IMR-90 (cell line): ENCODE results near the gene PRKCB. TPM values are rescaled to one million over a fixed set of nuclear protein-coding genes. Genes with fewer than 3 reads are reported as not detected.

Experiments used
- ATAC-seq: fragments of 200-7000 bp; cut with Tn5 transposase; 2 replicates; pipeline ENCODE4 v1.9.1; 2020; ENCODE audit warnings: low read depth, mild to moderate bottlenecking, moderate library complexity
- BruUV-seq: library from RNA; stranded (reverse); fragments of 400-500 nt; replicated peaks from 2 replicates; lab custom pipeline; 2021; lab: Mats Ljungman, UMichigan
- CTCF ChIA-PET: fragments of 300-600 bp; formaldehyde crosslinking; extraction: SDS; loops from one replicate; lab custom pipeline; 2021; ENCODE audit warnings: antibody characterized with exemption; lab: Yijun Ruan, JAX
- POLR2A ChIA-PET: fragments of 300-600 bp; sonication (Branson Sonifier 250); formaldehyde crosslinking; loops from one replicate; lab custom pipeline; 2022; ENCODE audit warnings: antibody characterized with exemption; ENCODE audit not compliant: unreplicated experiment; lab: Charles Lee
- DNase-seq: peaks from one replicate; pipeline ENCODE4 v3.0.0; 2013
- H2AFZ ChIP-seq: replicated peaks from 2 replicates; pipeline ENCODE3; 2013; ENCODE audit warnings: low read length, mild to moderate bottlenecking; ENCODE audit not compliant: poor library complexity
- H2AK5ac ChIP-seq: 2 replicates; pipeline ENCODE4 v1.6.1; 2013; ENCODE audit warnings: low read depth, low read length, inconsistent platforms
- H2AK9ac ChIP-seq: replicated peaks from 2 replicates; pipeline ENCODE3; 2013; ENCODE audit warnings: mild to moderate bottlenecking, low read depth, low read length, moderate library complexity; ENCODE audit not compliant: poor library complexity
- H2BK120ac ChIP-seq: 2 replicates; pipeline ENCODE4 v1.6.1; 2013; ENCODE audit warnings: low read depth, low read length, inconsistent platforms
- H2BK15ac ChIP-seq: 3 replicates; pipeline ENCODE4 v1.6.1; 2013; ENCODE audit warnings: low read depth, low read length, inconsistent platforms
- H2BK20ac ChIP-seq: 2 replicates; pipeline ENCODE4 v1.6.1; 2013; ENCODE audit warnings: low read depth, mild to moderate bottlenecking, inconsistent platforms, low read length, moderate library complexity
- H2BK5ac ChIP-seq: 2 replicates; pipeline ENCODE4 v1.6.1; 2013; ENCODE audit warnings: mild to moderate bottlenecking, low read depth, low read length, inconsistent platforms; ENCODE audit not compliant: poor library complexity, severe bottlenecking
- H3K14ac ChIP-seq: replicated peaks from 2 replicates; pipeline ENCODE4 v1.6.1; 2013; ENCODE audit warnings: low read depth, low read length, inconsistent platforms
- H3K18ac ChIP-seq: 2 replicates; pipeline ENCODE4 v1.6.1; 2013; ENCODE audit warnings: low read depth, low read length, control low read depth
- H3K23ac ChIP-seq: 2 replicates; pipeline ENCODE4 v1.6.1; 2013; ENCODE audit warnings: low read depth, low read length, inconsistent platforms
- H3K27ac ChIP-seq: 2 replicates; pipeline ENCODE4 v1.5.1; 2013; ENCODE audit warnings: mild to moderate bottlenecking, control low read depth, low read length; ENCODE audit not compliant: insufficient read depth
- H3K27me3 ChIP-seq: 2 replicates; pipeline ENCODE4 v1.6.1; 2013; ENCODE audit warnings: low read length; ENCODE audit not compliant: control insufficient read depth, insufficient read depth
- H3K36me3 ChIP-seq: 2 replicates; pipeline ENCODE4 v1.6.1; 2013; ENCODE audit warnings: low read length, mixed read lengths; ENCODE audit not compliant: control insufficient read depth, insufficient read depth
- H3K4ac ChIP-seq: 2 replicates; pipeline ENCODE4 v1.6.1; 2013; ENCODE audit warnings: low read depth, low read length, inconsistent platforms
- H3K4me1 ChIP-seq: 2 replicates; pipeline ENCODE4 v1.6.1; 2013; ENCODE audit warnings: low read length, mixed read lengths; ENCODE audit not compliant: control insufficient read depth, insufficient read depth
- H3K4me2 ChIP-seq: 2 replicates; pipeline ENCODE4 v1.6.1; 2013; ENCODE audit warnings: low read depth, mild to moderate bottlenecking, control low read depth, low read length, moderate library complexity
- H3K4me3 ChIP-seq: 2 replicates; pipeline ENCODE4 v1.5.1; 2013; ENCODE audit warnings: low read depth, mild to moderate bottlenecking, control low read depth, low read length, moderate library complexity; ENCODE audit not compliant: insufficient read depth
- H3K56ac ChIP-seq: 2 replicates; pipeline ENCODE4 v1.6.1; 2013; ENCODE audit warnings: low read length, inconsistent platforms; ENCODE audit not compliant: insufficient read depth; ENCODE audit errors: extremely low read depth
- H3K79me1 ChIP-seq, 2 experiments: 2 replicates each; pipeline ENCODE4 v1.6.1; 2013; ENCODE audit warnings: low read length in 2 of 2, inconsistent platforms in 1 of 2, low read depth in 1 of 2
- H3K9ac ChIP-seq: 2 replicates; pipeline ENCODE4 v1.6.1; 2013; ENCODE audit warnings: low read depth, low read length, control low read depth
- H3K9me1 ChIP-seq: 2 replicates; pipeline ENCODE4 v1.6.1; 2013; ENCODE audit warnings: low read length, inconsistent platforms; ENCODE audit not compliant: insufficient read depth
- H3K9me3 ChIP-seq: 2 replicates; pipeline ENCODE4 v1.6.1; 2013; ENCODE audit warnings: low read length; ENCODE audit not compliant: control insufficient read depth, insufficient read depth
- H4K20me1 ChIP-seq: 2 replicates; pipeline ENCODE4 v1.6.1; 2013; ENCODE audit warnings: low read length, inconsistent platforms; ENCODE audit not compliant: insufficient read depth
- H4K5ac ChIP-seq: 2 replicates; pipeline ENCODE4 v1.6.1; 2013; ENCODE audit warnings: mild to moderate bottlenecking, low read depth, low read length, control low read depth
- H4K8ac ChIP-seq, 2 experiments: 2 replicates each; pipeline ENCODE4 v1.6.1; 2013; ENCODE audit warnings: low read depth in 2 of 2, low read length in 2 of 2, control low read depth in 1 of 2, inconsistent platforms in 1 of 2
- H4K91ac ChIP-seq: 2 replicates; pipeline ENCODE4 v1.6.1; 2013; ENCODE audit warnings: low read depth, low read length, inconsistent platforms; ENCODE audit not compliant: insufficient read depth
- BHLHE40 ChIP-seq: fragments of 150-350 bp; IDR thresholded peaks from 2 replicates; pipeline ENCODE4 v1.6.1; 2016; ENCODE audit warnings: mild to moderate bottlenecking, low read depth, low read length
- CEBPB ChIP-seq: IDR thresholded peaks from 2 replicates; pipeline ENCODE4 v1.6.1; 2012; ENCODE audit warnings: low read depth, low read length, improper control_type of control experiment
- CHD1 ChIP-seq: IDR thresholded peaks from 2 replicates; pipeline ENCODE4 v1.6.1; 2012; ENCODE audit warnings: low read depth, low read length, improper control_type of control experiment
- FOS ChIP-seq: fragments of 150-350 bp; IDR thresholded peaks from 2 replicates; pipeline ENCODE4 v1.6.1; 2016; ENCODE audit warnings: low read depth, low read length
- MAZ ChIP-seq: IDR thresholded peaks from 2 replicates; pipeline ENCODE4 v1.6.1; 2012; ENCODE audit warnings: low read depth, mild to moderate bottlenecking, low read length, improper control_type of control experiment, moderate library complexity, borderline replicate concordance
- MXI1 ChIP-seq: IDR thresholded peaks from 2 replicates; pipeline ENCODE4 v1.6.1; 2012; ENCODE audit warnings: low read depth, mild to moderate bottlenecking, low read length, moderate library complexity, borderline replicate concordance
- NFE2L2 ChIP-seq: fragments of 150-350 bp; IDR thresholded peaks from 2 replicates; pipeline ENCODE4 v1.6.1; 2016; ENCODE audit warnings: low read depth, mild to moderate bottlenecking, low read length
- POLR2A ChIP-seq: IDR thresholded peaks from 2 replicates; pipeline ENCODE4 v1.6.1; 2012; ENCODE audit warnings: mild to moderate bottlenecking, low read depth, low read length
- RAD21 ChIP-seq: IDR thresholded peaks from 2 replicates; pipeline ENCODE4 v1.6.1; 2012; ENCODE audit warnings: low read length, improper control_type of control experiment
- RCOR1 ChIP-seq: IDR thresholded peaks from 2 replicates; pipeline ENCODE4 v1.6.1; 2012; ENCODE audit warnings: mild to moderate bottlenecking, low read length, improper control_type of control experiment; ENCODE audit not compliant: insufficient replicate concordance
- RFX5 ChIP-seq: IDR thresholded peaks from 2 replicates; pipeline ENCODE4 v1.8.0; 2012; ENCODE audit warnings: low read depth, mild to moderate bottlenecking, low read length, moderate library complexity
- SMC3 ChIP-seq: fragments of 150-350 bp; IDR thresholded peaks from 2 replicates; pipeline ENCODE4 v1.6.1; 2016; ENCODE audit warnings: low read depth, mild to moderate bottlenecking, antibody characterized with exemption, low read length, moderate library complexity
- WGBS, 2 experiments: methylation state at CpG; one replicate each; pipeline versions ENCODE4 v1.1.5 to v1.1.7; 2013; ENCODE audit warnings: missing lambda C conversion rate in 2 of 2; ENCODE audit not compliant: insufficient read length in 1 of 2; ENCODE audit errors: extremely low coverage in 2 of 2; 5-methylcytosine and 5-hydroxymethylcytosine counted together
- dilution Hi-C: fragments of 300-500 bp; cut with HindIII; formaldehyde crosslinking; loops from one replicate; pipeline ENCODE4 v1.14.3; 2018; ENCODE audit warnings: low sequenced_read_pairs; ENCODE audit not compliant: unreplicated experiment
- in situ Hi-C: fragments of 300-500 bp; cut with MboI; formaldehyde crosslinking; loops from 3 replicates; pipeline ENCODE4 v1.14.3; 2019; ENCODE audit warnings: low sequenced_read_pairs, inconsistent platforms, mixed read lengths
- intact Hi-C: fragments of 100-400 bp; cut with micrococcal nuclease; formaldehyde crosslinking; loops from 2 replicates; pipeline ENCODE4 v1.10.0; 2022
- polyA plus RNA-seq, 3 experiments: library from polyadenylated mRNA; depleted of rRNA; stranded (reverse); fragments of >200 nt; gene quantifications; 2 replicates each; pipeline ENCODE4 v1.2.3, GENCODE V29; 2012; ENCODE audit warnings: low replicate concordance in 1 of 3
- total RNA-seq: library from RNA; depleted of rRNA; stranded (reverse); fragments of >200 nt; gene quantifications from 2 replicates; pipeline ENCODE4 v1.2.3, GENCODE V29; 2012
- TF ChIP-seq, protein P1 (sequence below): conservative IDR thresholded peaks from 2 replicates; pipeline ENCODE4 v1.5.1; 2012; ENCODE audit warnings: mild to moderate bottlenecking, low read depth, low read length, improper control_type of control experiment
- TF ChIP-seq, protein P2 (sequence below): fragments of 150-350 bp; IDR thresholded peaks from 2 replicates; pipeline ENCODE4 v1.6.1; 2017; ENCODE audit warnings: mild to moderate bottlenecking, antibody characterized with exemption, low read length, low read depth
- TF ChIP-seq, protein P3 (sequence below): fragments of 150-350 bp; IDR thresholded peaks from 2 replicates; pipeline ENCODE4 v1.6.1; 2016; ENCODE audit warnings: low read depth, mild to moderate bottlenecking, low read length, moderate library complexity, borderline replicate concordance

PRKCB gene
- total and polyA plus RNA-seq, 2 of the 4 experiments (the other 2 are of a cell fraction) = under 0.01 TPM; not detected in 1

DNA sequence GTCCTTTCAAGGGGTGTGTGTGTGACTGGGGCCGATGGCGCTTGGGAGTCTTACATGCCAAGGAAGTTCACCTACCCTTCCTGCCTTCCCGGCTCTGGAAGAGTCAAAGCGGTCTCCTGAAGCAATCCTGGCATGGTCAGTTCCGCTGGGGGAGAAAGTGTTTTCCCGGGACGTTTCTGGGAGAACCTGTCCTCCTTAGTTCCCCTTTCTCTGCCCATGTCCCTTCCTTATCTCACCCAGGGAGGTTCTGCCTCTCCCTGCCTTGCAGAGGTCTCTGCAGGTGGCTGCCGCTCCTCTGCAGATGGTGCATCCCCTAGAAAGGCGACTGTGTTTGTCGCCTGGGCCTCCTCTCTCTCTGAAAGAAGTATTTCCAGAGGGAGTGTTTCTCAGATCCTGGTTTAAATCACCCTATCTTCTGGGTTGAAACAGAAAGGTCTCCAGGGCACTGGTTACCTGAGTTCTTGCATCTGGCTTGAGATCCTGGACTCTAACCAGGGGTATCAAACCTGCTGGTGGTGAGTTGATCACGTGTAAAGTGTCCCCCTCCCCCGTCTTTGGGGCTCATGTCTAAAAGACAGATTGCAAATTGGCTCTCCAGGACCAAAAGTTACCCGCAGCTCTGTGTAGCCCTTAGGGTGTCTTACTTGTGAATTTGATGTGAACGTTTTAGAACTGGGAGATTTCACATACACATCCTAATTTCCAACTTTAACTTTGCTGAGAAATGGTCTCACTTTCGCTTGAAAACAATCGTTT, 1.9 kb downstream of the PRKCB start:
- no peak overlapping the region for H2BK15ac ChIP-seq
- no peak overlapping the region for H4K8ac ChIP-seq
- H3K4me1 ChIP-seq = no peaks in the 10 kb centered on the region
- no peak overlapping the region for H3K56ac ChIP-seq
- no TSS peak for BruUV-seq
- no CpG with 5 or more reads among the region's 16 CpGs for WGBS, 2 experiments
- no peak overlapping the region for H2BK5ac ChIP-seq
- no peak overlapping the region for H2AK5ac ChIP-seq
- no peak overlapping the region for H2BK120ac ChIP-seq
- H3K27ac ChIP-seq = no peak overlapping the region
- H3K9me1 ChIP-seq = no peaks in the 10 kb centered on the region
- no peak overlapping the region for H2BK20ac ChIP-seq
- H3K9ac ChIP-seq = no peak overlapping the region
- in situ Hi-C loops = no loop called here
- H3K27me3 ChIP-seq = peaks cover 19% of the 10 kb centered on the region
- dilution Hi-C loops = no loop called here
- no peak overlapping the region for H2AFZ ChIP-seq
- H3K18ac ChIP-seq = no peak overlapping the region
- DNase-seq = no peak
- H3K79me1 ChIP-seq = no peaks in the 10 kb centered on the region
- H3K23ac ChIP-seq = no peak overlapping the region
- ChIA-PET CTCF (interaction anchor here (0.5 kb wide), 1 partner anchor 415 kb away, joined by 3 read pairs; no protein-coding TSS in a partner anchor), POLR2A (no interaction called here)
- no peaks in the 10 kb centered on the region for H3K9me3 ChIP-seq
- H3K4me3 ChIP-seq = no peak overlapping the region
- no peak overlapping the region for H3K14ac ChIP-seq
- H3K36me3 ChIP-seq = no peaks in the 10 kb centered on the region
- intact Hi-C loops = loop anchor here (5.0 kb wide), 1 partner anchor 70 kb away; no protein-coding TSS in a partner anchor
- H3K4ac ChIP-seq = no peak overlapping the region
- H4K20me1 ChIP-seq = no peaks in the 10 kb centered on the region
- no peak overlapping the region for H2AK9ac ChIP-seq
- no peak overlapping the region for H4K5ac ChIP-seq
- ATAC-seq = no peak
- H4K91ac ChIP-seq = no peak overlapping the region
- H3K4me2 ChIP-seq = no peak overlapping the region
- TF ChIP-seq NFE2L2 = no peak
- TF ChIP-seq, protein P1, sequence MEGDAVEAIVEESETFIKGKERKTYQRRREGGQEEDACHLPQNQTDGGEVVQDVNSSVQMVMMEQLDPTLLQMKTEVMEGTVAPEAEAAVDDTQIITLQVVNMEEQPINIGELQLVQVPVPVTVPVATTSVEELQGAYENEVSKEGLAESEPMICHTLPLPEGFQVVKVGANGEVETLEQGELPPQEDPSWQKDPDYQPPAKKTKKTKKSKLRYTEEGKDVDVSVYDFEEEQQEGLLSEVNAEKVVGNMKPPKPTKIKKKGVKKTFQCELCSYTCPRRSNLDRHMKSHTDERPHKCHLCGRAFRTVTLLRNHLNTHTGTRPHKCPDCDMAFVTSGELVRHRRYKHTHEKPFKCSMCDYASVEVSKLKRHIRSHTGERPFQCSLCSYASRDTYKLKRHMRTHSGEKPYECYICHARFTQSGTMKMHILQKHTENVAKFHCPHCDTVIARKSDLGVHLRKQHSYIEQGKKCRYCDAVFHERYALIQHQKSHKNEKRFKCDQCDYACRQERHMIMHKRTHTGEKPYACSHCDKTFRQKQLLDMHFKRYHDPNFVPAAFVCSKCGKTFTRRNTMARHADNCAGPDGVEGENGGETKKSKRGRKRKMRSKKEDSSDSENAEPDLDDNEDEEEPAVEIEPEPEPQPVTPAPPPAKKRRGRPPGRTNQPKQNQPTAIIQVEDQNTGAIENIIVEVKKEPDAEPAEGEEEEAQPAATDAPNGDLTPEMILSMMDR = no peak
- no peak for TF ChIP-seq RAD21
- no peak for TF ChIP-seq POLR2A
- no peak for TF ChIP-seq MAZ
- TF ChIP-seq, protein P2, sequence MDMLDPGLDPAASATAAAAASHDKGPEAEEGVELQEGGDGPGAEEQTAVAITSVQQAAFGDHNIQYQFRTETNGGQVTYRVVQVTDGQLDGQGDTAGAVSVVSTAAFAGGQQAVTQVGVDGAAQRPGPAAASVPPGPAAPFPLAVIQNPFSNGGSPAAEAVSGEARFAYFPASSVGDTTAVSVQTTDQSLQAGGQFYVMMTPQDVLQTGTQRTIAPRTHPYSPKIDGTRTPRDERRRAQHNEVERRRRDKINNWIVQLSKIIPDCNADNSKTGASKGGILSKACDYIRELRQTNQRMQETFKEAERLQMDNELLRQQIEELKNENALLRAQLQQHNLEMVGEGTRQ = no peak
- no peak for TF ChIP-seq CHD1
- TF ChIP-seq SMC3 = no peak
- TF ChIP-seq BHLHE40 = no peak
- no peak for TF ChIP-seq RFX5
- no peak for TF ChIP-seq FOS
- no peak for TF ChIP-seq MXI1
- TF ChIP-seq, protein P3, sequence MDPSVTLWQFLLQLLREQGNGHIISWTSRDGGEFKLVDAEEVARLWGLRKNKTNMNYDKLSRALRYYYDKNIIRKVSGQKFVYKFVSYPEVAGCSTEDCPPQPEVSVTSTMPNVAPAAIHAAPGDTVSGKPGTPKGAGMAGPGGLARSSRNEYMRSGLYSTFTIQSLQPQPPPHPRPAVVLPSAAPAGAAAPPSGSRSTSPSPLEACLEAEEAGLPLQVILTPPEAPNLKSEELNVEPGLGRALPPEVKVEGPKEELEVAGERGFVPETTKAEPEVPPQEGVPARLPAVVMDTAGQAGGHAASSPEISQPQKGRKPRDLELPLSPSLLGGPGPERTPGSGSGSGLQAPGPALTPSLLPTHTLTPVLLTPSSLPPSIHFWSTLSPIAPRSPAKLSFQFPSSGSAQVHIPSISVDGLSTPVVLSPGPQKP = no peak
- no peak for TF ChIP-seq CEBPB
- TF ChIP-seq RCOR1 = no peak
